NT2/D1 (cell line): ENCODE measurements around the gene ZNF516.

Experiments
- SUZ12 ChIP-seq: IDR thresholded peaks from 2 replicates; pipeline ENCODE4 v1.6.1; 2011; ENCODE audit not compliant: insufficient read length, insufficient read depth; ENCODE audit errors: extremely low read depth
- YY1 ChIP-seq: IDR thresholded peaks from 2 replicates; pipeline ENCODE4 v1.6.1; 2011; ENCODE audit not compliant: insufficient read length, insufficient read depth

DNA sequence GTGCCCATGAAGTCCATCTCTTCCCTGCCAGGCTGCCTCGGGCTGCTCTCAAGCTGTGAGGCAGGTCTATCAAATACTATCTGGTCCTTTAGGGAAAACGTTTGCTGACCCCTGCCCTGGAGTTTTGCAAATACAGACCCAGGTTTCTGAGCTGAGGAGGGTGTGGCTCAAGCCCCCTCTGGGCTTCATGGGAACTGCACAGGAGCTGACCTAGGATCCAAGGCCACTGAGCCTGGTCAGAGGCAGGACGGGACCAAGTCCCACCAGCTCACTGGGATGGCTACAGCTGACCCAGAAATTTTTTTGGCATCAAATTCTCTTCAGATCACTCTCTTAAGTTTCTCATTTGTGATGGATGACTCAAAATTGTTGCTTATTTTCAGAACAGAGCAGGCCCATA, 14.1 kb downstream of the ZNF516 start:
- TF ChIP-seq SUZ12: no peak
- TF ChIP-seq YY1: no peak
